SK-N-MC (cell line): ENCODE data around the gene TRIM37.

ENCODE experiments used
- EZH2 ChIP-seq: fragments of 200-600 bp; sonication (generic); IDR thresholded peaks from one replicate; pipeline ENCODE4 v1.6.1; 2017; ENCODE audit warnings: antibody characterized with exemption
- FOXP2 ChIP-seq: optimal IDR thresholded peaks from 2 replicates; pipeline ENCODE3; 2011; ENCODE audit warnings: mild to moderate bottlenecking, moderate library complexity; ENCODE audit not compliant: insufficient read depth; ENCODE audit errors: extremely low read length, control extremely low read depth
- POLR2AphosphoS5 ChIP-seq: IDR thresholded peaks from 2 replicates; pipeline ENCODE4 v1.6.1; 2012; ENCODE audit warnings: mild to moderate bottlenecking, low read depth, low read length, borderline replicate concordance

DNA sequence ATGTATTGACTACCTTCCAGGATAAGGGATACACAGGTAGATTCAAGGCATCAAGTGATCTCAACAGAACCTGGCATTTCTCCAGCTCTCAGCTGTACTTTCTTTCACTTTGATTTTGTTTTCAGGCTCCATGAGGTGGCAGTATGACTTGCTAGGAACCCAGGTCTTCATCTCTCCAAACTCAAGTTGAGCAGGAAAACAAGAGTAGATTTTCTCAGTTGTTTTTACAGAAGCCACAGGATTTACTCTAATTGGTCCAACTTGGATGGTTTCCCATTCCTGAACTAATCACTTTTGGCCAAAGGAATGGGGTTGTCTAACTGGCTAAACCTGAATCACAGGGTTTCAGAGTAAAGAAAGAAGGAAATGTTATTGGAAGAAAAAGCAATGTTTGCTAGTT, 146.6 kb downstream of the TRIM37 start:
- TF ChIP-seq POLR2AphosphoS5 (no peak), EZH2 (no peak), FOXP2 (no peak)
